ENCODE results near the gene ZNF865. TPM values are rescaled to one million over a fixed set of nuclear protein-coding genes. Genes with fewer than 3 reads are reported as not detected.

ZNF865 gene
- total RNA-seq, 2 experiments from 2014 or later, result 3.0 to 11.3 TPM

- TSS peak; percentile 73 for BruUV-seq (replicated peaks)
- Histone ChIP-seq H3K4me1 (ENCODE audit: insufficient read depth, low read length, poor library complexity, severe bottlenecking) (peaks cover 29% of the 10 kb centered on the region), H3K9me2 (ENCODE audit: insufficient read depth, low read length) (no peaks in the 10 kb centered on the region), H4K20me1 (ENCODE audit: insufficient read depth, low read length) (peaks cover 29% of the 10 kb centered on the region), H3K36me3 (ENCODE audit: insufficient read depth, low read length) (peaks cover 64% of the 10 kb centered on the region), H3K9me3 (ENCODE audit: low read length) (no peaks in the 10 kb centered on the region), H3K4me2 (ENCODE audit: low read length) (peak overlapping the region; percentile 67), H3K27ac (ENCODE audit: low read depth, low read length, poor library complexity, severe bottlenecking) (peak overlapping the region; percentile 90), H2AFZ (ENCODE audit: low read length) (peak overlapping the region; percentile 20; the same call in 1 of the 2 replicates), H3K4me3 (ENCODE audit: low read depth, low read length, poor library complexity, severe bottlenecking) (peak overlapping the region; percentile 87), H3K79me2 (ENCODE audit: insufficient read depth, low read depth, low read length) (peaks cover 40% of the 10 kb centered on the region)
- TF ChIP-seq EZH2phosphoT487 (IDR thresholded peaks at IDR 0.05; ENCODE audit: borderline replicate concordance, low read depth, low read length), result no peak
- TF ChIP-seq CTCF (conservative IDR thresholded peaks at IDR 0.05; ENCODE audit: low read length), result peak; percentile 96
- peak; percentile 98 for DNase-seq (ENCODE audit: low spot score)
- POLR2A ChIA-PET, result interaction anchor here (0.6 to 1.1 kb wide), 6 partner anchors 8 to 176 kb away, joined by 3 to 4 read pairs (median 3); partner anchors contain the start of genes ZNF581 and ZNF784
- CTCF ChIA-PET (ENCODE audit: unreplicated experiment), result interaction anchor here (0.6 to 1.6 kb wide), 2 partner anchors 13 to 21 kb away, joined by 3 to 4 read pairs; partner anchors contain the start of gene ZNF580
- intact Hi-C loops (cut with micrococcal nuclease; ENCODE audit: unreplicated experiment), result loop anchor here (2.0 kb wide), 1 partner anchor 25 kb away; no protein-coding TSS in a partner anchor
Measured at GRCh38 chr19:55653651-55654322, 48.3 kb downstream of the ZNF865 start.

GRCh38 chr19:55654323-55654867, 48.9 kb downstream of the ZNF865 start:
- H3K27ac ChIP-seq (ENCODE audit: low read depth, low read length, poor library complexity, severe bottlenecking), result peak overlapping the region; percentile 90
- TF ChIP-seq EZH2phosphoT487 (IDR thresholded peaks at IDR 0.05; ENCODE audit: borderline replicate concordance, low read depth, low read length) (no peak), CTCF (conservative IDR thresholded peaks at IDR 0.05; ENCODE audit: low read length) (no peak)
- H3K79me2 ChIP-seq (ENCODE audit: insufficient read depth, low read depth, low read length), result peaks cover 43% of the 10 kb centered on the region
- H3K4me2 ChIP-seq (ENCODE audit: low read length), result peak overlapping the region; percentile 68
- H4K20me1 ChIP-seq (ENCODE audit: insufficient read depth, low read length), result peaks cover 35% of the 10 kb centered on the region
- DNase-seq (ENCODE audit: low spot score), result peak; percentile 100
- H3K36me3 ChIP-seq (ENCODE audit: insufficient read depth, low read length), result peaks cover 70% of the 10 kb centered on the region
- POLR2A ChIA-PET, result interaction anchor here (0.6 to 1.1 kb wide), 6 partner anchors 9 to 176 kb away, joined by 3 to 4 read pairs (median 3); partner anchors contain the start of genes ZNF581 and ZNF784
- H3K9me3 ChIP-seq (ENCODE audit: low read length), result no peaks in the 10 kb centered on the region
- H3K4me1 ChIP-seq (ENCODE audit: insufficient read depth, low read length, poor library complexity, severe bottlenecking), result peaks cover 29% of the 10 kb centered on the region
- H2AFZ ChIP-seq (ENCODE audit: low read length), result peak overlapping the region; percentile 20; the same call in 1 of the 2 replicates
- BruUV-seq (replicated peaks), result no TSS peak
- CTCF ChIA-PET (ENCODE audit: unreplicated experiment), result interaction anchor here (0.6 to 1.6 kb wide), 3 partner anchors 21 to 186 kb away, joined by 3 to 5 read pairs (median 3); no protein-coding TSS in a partner anchor
- H3K4me3 ChIP-seq (ENCODE audit: low read depth, low read length, poor library complexity, severe bottlenecking), result peak overlapping the region; percentile 87
- no peaks in the 10 kb centered on the region for H3K9me2 ChIP-seq (ENCODE audit: insufficient read depth, low read length)
- intact Hi-C loops (cut with micrococcal nuclease; ENCODE audit: unreplicated experiment), result loop anchor here (2.0 kb wide), 1 partner anchor 24 kb away; no protein-coding TSS in a partner anchor

Data from OCI-LY7 (cell line).